Activated T-helper 9 cell treated with anti-CD3 and anti-CD28 coated beads, Interleukin-2, amount 50 U/mL, for 16 hours (primary cell): ENCODE results near the gene GLE1.
A peak's percentile ranks its signal among the peaks of the same experiment; 100 is the strongest.
"Not testable (repeated sequence)": the region's sequence is repeated elsewhere in the genome, so short reads cannot be mapped to it uniquely, and the experiment has no call there.

Experiments used
- DNase-seq: peaks from one replicate; pipeline ENCODE4 v3.0.0-alpha.2; 2020; ENCODE audit warnings: low read depth

GLE1 gene

GRCh38 chr9:128495804-128496417, 8.6 kb upstream of the GLE1 start:
- no peak for DNase-seq

GRCh38 chr9:128497824-128498610, 6.5 kb upstream of the GLE1 start:
- no peak for DNase-seq

GRCh38 chr9:128498911-128499310, 5.6 kb upstream of the GLE1 start:
- DNase-seq = no peak

GRCh38 chr9:128499920-128500319, 4.6 kb upstream of the GLE1 start:
- no peak for DNase-seq

GRCh38 chr9:128503415-128503825, 1.1 kb upstream of the GLE1 start:
- not testable (repeated sequence) for DNase-seq

GRCh38 chr9:128503870-128504269, 649 bp upstream of the GLE1 start:
- DNase-seq = no peak

GRCh38 chr9:128505414-128505765, 871 bp downstream of the GLE1 start:
- DNase-seq = no peak

- DNase-seq = not testable (repeated sequence)
These were observed 1.4 kb downstream of the GLE1 start for GRCh38 chr9:128505906-128506305.

- DNase-seq = no peak
These were observed 8.3 kb downstream of the GLE1 start for GRCh38 chr9:128512820-128513219.

GRCh38 chr9:128521956-128522355, 17.4 kb downstream of the GLE1 start:
- DNase-seq = no peak

- DNase-seq = no peak
These were observed 18.8 kb downstream of the GLE1 start for GRCh38 chr9:128523199-128523925.

GRCh38 chr9:128526720-128527119, 22.2 kb downstream of the GLE1 start:
- no peak for DNase-seq

GRCh38 chr9:128528445-128529160, 24.1 kb downstream of the GLE1 start:
- no peak for DNase-seq

- DNase-seq = no peak
These were observed 24.7 kb downstream of the GLE1 start for GRCh38 chr9:128529191-128529590.

- DNase-seq = no peak
These were observed 28.1 kb downstream of the GLE1 start for GRCh38 chr9:128532581-128532980.

- no peak for DNase-seq
These were observed 36.3 kb downstream of the GLE1 start for GRCh38 chr9:128540634-128541360.

- no peak for DNase-seq
These were observed 42.0 kb downstream of the GLE1 start for GRCh38 chr9:128546504-128546903.

- DNase-seq = no peak
These were observed 44.4 kb downstream of the GLE1 start for GRCh38 chr9:128548876-128549275.

GRCh38 chr9:128550226-128550625, 45.7 kb downstream of the GLE1 start:
- DNase-seq = peak; percentile 37

- DNase-seq = no peak
These were observed 46.5 kb downstream of the GLE1 start for GRCh38 chr9:128550770-128551656.

GRCh38 chr9:128551657-128552152, 47.2 kb downstream of the GLE1 start:
- no peak for DNase-seq
